Adrenal gland (tissue), 12 donors: Measurements from ENCODE around the gene NUP98. TPM values are rescaled to one million over a fixed set of nuclear protein-coding genes. Genes with fewer than 3 reads are reported as not detected.

ENCODE experiments used
- DNase-seq, 7 donors: peaks; one replicate each; pipeline ENCODE4 v3.0.0-alpha.2; 2019 to 2020
- H3K27ac ChIP-seq, 5 donors: fragments of 200-600 bp; sonication (generic) in 4 of 5; 1 replicate in 3 of 5; 2 replicates in 2 of 5; pipeline versions ENCODE4 v1.5.1 to v1.8.0; 2016 to 2020; ENCODE audit warnings: mild to moderate bottlenecking in 1 of 5
- H3K27me3 ChIP-seq: fragments of 200-600 bp; 2 replicates; pipeline ENCODE4 v1.8.0; 2021
- H3K36me3 ChIP-seq, 2 donors: fragments of 200-600 bp; replicated peaks in 1 of 2; 1 replicate in 1 of 2; 2 replicates in 1 of 2; pipeline versions ENCODE4 v1.5.1 to v1.8.0; 2018 to 2022
- H3K4me1 ChIP-seq, 2 donors: fragments of 200-600 bp; replicated peaks in 1 of 2; 1 replicate in 1 of 2; 2 replicates in 1 of 2; pipeline versions ENCODE4 v1.5.1 to v1.8.0; 2018 to 2021
- H3K4me3 ChIP-seq, 4 donors: fragments of 200-600 bp; sonication (generic) in 3 of 4; one replicate each; pipeline ENCODE4 v1.5.1; 2016 to 2018
- H3K9me3 ChIP-seq, 3 donors: fragments of 200-600 bp; sonication (generic) in 1 of 3; replicated peaks in 1 of 3; 1 replicate in 2 of 3; 2 replicates in 1 of 3; pipeline versions ENCODE4 v1.5.1 to v1.8.0; 2016 to 2021
- POLR2A ChIP-seq, 2 donors: fragments of 450-650 bp; IDR thresholded peaks; one replicate each; pipeline ENCODE4 v1.6.1; 2017; ENCODE audit warnings: antibody characterized with exemption in 2 of 2, mild to moderate bottlenecking in 2 of 2, moderate library complexity in 1 of 2
- WGBS, 4 donors: extraction: QIAGEN DNeasy Blood & Tissue Kit in 2 of 4; methylation state at CpG; one replicate each; pipeline versions ENCODE4 v1.1.5 to v1.1.7; 2013 to 2017; 5-methylcytosine and 5-hydroxymethylcytosine counted together
- intact Hi-C, 2 donors: fragments of 100-400 bp; cut with DNase I; formaldehyde crosslinking; loops; one replicate each; pipeline versions ENCODE4 v1.14.1 to v1.15.0; 2022 to 2023
- polyA plus RNA-seq, 3 donors: library from polyadenylated mRNA; stranded (reverse); fragments of 200-250 nt in 2 of 3; fragments of 350-450 nt in 1 of 3; fragmentation: Illumina TruSeq in 1 of 3; extraction: RNeasy Lipid Tissue Mini Kit (QIAGEN cat#74804) in 1 of 3; gene quantifications; one replicate each; pipeline ENCODE4 v1.2.3, GENCODE V29; 2013 to 2014
- total RNA-seq, 9 donors: library from RNA; depleted of rRNA in 4 of 9; stranded (reverse); fragments of >200 nt in 4 of 9; fragments of 120-200 nt in 1 of 9; fragmentation: NEBNext Ultra II Directional in 1 of 9; extraction: Animal tissue kit (Norgen Biotek cat#: 25700) in 1 of 9; gene quantifications; one replicate each; pipeline versions ENCODE4 v1.1.0 to v1.2.4, GENCODE V29; 2013 to 2023
- TF ChIP-seq, protein P1 (sequence below), 6 experiments: fragments of 450-650 bp in 4 of 6; fragments of 200-600 bp in 2 of 6; sonication (generic) in 1 of 6; IDR thresholded peaks; 1 replicate in 5 of 6; 2 replicates in 1 of 6; pipeline versions ENCODE4 v1.5.1 to v1.8.0; 2016 to 2021; ENCODE audit warnings: antibody characterized with exemption in 6 of 6, mild to moderate bottlenecking in 2 of 6, moderate library complexity in 1 of 6
- donor health status: healthy with polysubstance abuse.
- donor health status: Bipolar disorder and iron deficiency.
- donor health status: DM: yes; HTN: yes; CAD: no.
- donor health status: DM: no; HTN: no; CAD: no.
- donor health status: DM: no; HTN: no; CAD: no.
- donor health status: DM: yes; HTN: yes; CAD: no.

NUP98 gene
- total and polyA plus RNA-seq, 12 donors = 14.6 to 226 (median 56.9) TPM

DNA sequence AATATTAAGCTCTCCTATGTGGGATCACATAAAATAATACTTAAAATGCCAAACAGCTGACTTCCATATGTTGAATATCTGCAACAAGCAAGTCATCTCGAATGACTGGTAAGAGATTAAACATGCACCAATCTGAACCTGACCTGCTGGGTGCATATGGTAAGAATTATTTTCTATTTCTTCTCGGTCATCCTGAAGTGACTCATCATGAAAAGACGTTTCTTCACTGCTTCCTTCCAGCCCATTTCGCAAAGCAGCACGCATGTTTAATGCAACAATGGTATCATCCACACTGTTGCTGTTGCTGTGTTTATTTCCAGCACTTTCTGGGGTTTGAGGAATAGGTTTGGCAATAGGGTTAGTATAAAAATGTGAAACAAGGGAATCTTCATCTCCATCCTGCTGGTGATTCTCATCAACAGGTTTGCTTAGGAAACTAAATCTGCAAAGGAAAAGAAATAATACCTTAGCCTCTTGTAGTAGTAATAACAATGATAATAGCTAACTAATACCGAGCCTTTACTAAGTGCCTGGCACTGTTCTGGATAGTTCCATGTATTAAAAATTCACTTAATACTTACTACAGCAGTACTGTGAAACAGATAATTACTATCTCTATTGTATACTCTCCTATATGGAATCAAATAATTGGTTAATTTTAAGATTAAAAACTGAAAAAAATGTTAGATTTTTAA is 74.2 kb downstream of the NUP98 start:
- Histone ChIP-seq H3K4me3 (no peak overlapping the region), H3K9me3 (no peaks in the 10 kb centered on the region), H3K4me1 (no peaks in the 10 kb centered on the region), H3K27ac (no peak overlapping the region), H3K27me3 (no peaks in the 10 kb centered on the region), H3K36me3 (peaks cover 0 to 89% of the 10 kb centered on the region in 2 donors)
- intact Hi-C loops = no loop called here
- DNase-seq = no peak
- 65 to 76% (median 72%) methylated on average over 6 of the region's 6 CpGs for WGBS, 4 donors
- TF ChIP-seq, protein P1, sequence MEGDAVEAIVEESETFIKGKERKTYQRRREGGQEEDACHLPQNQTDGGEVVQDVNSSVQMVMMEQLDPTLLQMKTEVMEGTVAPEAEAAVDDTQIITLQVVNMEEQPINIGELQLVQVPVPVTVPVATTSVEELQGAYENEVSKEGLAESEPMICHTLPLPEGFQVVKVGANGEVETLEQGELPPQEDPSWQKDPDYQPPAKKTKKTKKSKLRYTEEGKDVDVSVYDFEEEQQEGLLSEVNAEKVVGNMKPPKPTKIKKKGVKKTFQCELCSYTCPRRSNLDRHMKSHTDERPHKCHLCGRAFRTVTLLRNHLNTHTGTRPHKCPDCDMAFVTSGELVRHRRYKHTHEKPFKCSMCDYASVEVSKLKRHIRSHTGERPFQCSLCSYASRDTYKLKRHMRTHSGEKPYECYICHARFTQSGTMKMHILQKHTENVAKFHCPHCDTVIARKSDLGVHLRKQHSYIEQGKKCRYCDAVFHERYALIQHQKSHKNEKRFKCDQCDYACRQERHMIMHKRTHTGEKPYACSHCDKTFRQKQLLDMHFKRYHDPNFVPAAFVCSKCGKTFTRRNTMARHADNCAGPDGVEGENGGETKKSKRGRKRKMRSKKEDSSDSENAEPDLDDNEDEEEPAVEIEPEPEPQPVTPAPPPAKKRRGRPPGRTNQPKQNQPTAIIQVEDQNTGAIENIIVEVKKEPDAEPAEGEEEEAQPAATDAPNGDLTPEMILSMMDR (IDR thresholded peaks at IDR 0.05) = no peak
- no peak for TF ChIP-seq POLR2A (IDR thresholded peaks at IDR 0.05)

DNA sequence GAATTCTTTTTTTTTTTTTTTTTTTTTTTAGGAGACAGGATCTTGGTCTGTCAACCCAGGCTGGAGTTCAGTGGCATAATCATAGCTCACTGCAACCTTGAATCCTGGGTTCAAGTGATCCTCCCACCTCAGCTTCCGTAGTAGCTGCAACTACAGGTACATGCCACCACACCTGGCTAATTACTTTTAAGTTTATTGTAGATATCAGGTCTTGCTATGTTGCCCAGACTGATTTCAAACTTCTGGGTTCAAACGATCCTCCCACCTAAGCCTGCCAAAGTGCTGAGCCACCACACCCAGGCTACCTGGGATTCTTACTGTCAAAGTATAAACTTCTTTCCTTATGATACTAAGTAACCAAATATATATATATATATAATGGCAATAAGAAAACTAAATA is 75.3 kb downstream of the NUP98 start:
- no peak for TF ChIP-seq POLR2A (IDR thresholded peaks at IDR 0.05)
- TF ChIP-seq, protein P1 (IDR thresholded peaks at IDR 0.05) = no peak
- H3K9me3 ChIP-seq = no peaks in the 10 kb centered on the region
- no peak overlapping the region for H3K4me3 ChIP-seq
- no peak overlapping the region for H3K27ac ChIP-seq
- no peak for DNase-seq
- intact Hi-C loops = no loop called here
- WGBS, 4 donors = 90 to 97% (median 93%) methylated on average over 2 of the region's 2 CpGs
- peaks cover 0 to 89% of the 10 kb centered on the region in 2 donors for H3K36me3 ChIP-seq
- H3K27me3 ChIP-seq = no peaks in the 10 kb centered on the region
- no peaks in the 10 kb centered on the region for H3K4me1 ChIP-seq

DNA sequence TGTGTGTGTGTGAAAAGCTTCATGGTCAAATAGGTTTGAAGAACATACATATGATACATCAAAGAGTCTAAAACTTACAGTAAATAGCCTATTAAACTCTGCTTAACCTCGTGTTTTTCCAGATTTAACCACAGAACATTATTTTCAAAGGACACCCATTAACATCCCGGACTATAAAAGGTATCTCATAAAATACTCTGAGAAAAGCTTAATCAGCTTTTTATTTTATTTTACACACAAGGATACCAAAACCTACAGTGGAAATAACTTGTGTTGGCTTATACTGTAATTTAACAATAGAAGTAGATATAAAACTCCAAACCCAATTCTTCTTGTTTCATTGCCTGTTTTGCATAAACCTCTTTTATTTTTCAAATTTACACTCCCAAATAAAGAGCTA is 76.4 kb downstream of the NUP98 start:
- no peak overlapping the region for H3K27ac ChIP-seq
- WGBS, 4 donors = 92 to 96% (median 94%) methylated on average over 2 of the region's 2 CpGs
- no peak for DNase-seq
- no peaks in the 10 kb centered on the region for H3K9me3 ChIP-seq
- H3K4me1 ChIP-seq = no peaks in the 10 kb centered on the region
- intact Hi-C loops = no loop called here
- H3K36me3 ChIP-seq = peaks cover 0 to 91% of the 10 kb centered on the region in 2 donors
- no peak for TF ChIP-seq POLR2A (IDR thresholded peaks at IDR 0.05)
- TF ChIP-seq, protein P1 (IDR thresholded peaks at IDR 0.05) = no peak
- H3K4me3 ChIP-seq = no peak overlapping the region
- no peaks in the 10 kb centered on the region for H3K27me3 ChIP-seq

DNA sequence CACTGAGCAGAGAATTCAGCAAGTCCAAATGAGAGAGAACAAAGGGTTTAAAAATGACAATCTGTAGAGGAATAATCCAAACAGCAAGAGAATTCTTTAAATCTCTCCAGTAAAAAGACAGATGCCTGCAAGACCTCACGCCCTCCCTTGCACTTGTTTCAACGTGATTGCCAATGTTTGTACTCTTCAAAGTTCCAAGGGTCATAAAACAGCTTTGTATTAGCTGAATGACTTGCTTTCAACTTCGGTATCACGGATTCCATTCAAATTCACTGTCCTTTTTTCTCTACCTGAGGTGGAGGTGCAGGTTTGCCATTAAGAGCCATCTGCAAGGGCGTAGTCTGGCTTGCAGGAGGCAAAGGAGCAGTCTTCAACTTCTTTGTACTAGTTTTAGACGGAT is 85.1 kb downstream of the NUP98 start:
- Histone ChIP-seq H3K4me3 (no peak overlapping the region), H3K9me3 (no peaks in the 10 kb centered on the region), H3K27ac (no peak overlapping the region), H3K4me1 (no peaks in the 10 kb centered on the region), H3K27me3 (no peaks in the 10 kb centered on the region), H3K36me3 (peaks cover 0 to 62% of the 10 kb centered on the region in 2 donors)
- intact Hi-C loops = no loop called here
- TF ChIP-seq POLR2A (IDR thresholded peaks at IDR 0.05) = no peak
- TF ChIP-seq, protein P1 (IDR thresholded peaks at IDR 0.05) = no peak
- 83 to 88% (median 85%) methylated on average over 6 of the region's 6 CpGs for WGBS, 4 donors
- DNase-seq = no peak
